Measurements from ENCODE around the gene PAEP. TPM values are rescaled to one million over a fixed set of nuclear protein-coding genes. Genes with fewer than 3 reads are reported as not detected.
"Not testable (repeated sequence)": the region's sequence is repeated elsewhere in the genome, so short reads cannot be mapped to it uniquely, and the experiment has no call there.

Gene PAEP
- total RNA-seq, 1 donor from 2014 or later = not detected

DNA sequence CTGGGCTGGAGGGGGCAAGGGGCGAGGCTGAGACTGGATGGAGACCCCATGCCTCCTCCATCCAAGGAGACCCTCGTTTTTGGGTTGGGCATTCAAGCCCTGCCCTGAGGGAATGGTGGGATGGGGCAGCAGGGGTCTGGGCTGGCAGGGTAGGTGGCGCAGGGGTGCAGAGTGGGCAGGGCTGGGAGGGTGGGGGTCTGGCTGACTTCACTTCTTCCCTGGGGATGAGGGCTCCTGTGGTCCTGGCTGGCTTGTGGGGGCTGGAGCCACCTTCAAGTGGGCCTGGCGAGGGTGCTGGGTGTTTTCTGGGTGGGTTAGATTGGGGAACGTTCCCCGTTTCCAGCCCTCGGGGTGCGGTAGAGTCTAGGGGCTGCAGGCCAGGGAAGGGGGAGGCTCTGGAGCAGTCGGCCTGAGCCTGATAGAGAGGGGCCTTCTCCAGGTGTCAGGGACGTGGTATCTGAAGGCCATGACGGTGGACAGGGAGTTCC, 39.9 kb upstream of the PAEP start:
- no peak for DNase-seq (ENCODE audit: low spot score)
- Mint-ChIP-seq H3K4me3 (no peak overlapping the region), H3K9me3 (no peaks in the 10 kb centered on the region), H3K27me3 (ENCODE audit: insufficient read depth) (peaks cover 9% of the 10 kb centered on the region), H3K36me3 (ENCODE audit: low read depth) (no peaks in the 10 kb centered on the region), H3K4me1 (ENCODE audit: low read depth) (no peaks in the 10 kb centered on the region), H3K27ac (no peak overlapping the region)
- intact Hi-C loops (cut with micrococcal nuclease) = no loop called here

GRCh38 chr9:135522137-135522877, 39.2 kb upstream of the PAEP start:
- no peaks in the 10 kb centered on the region for H3K36me3 Mint-ChIP-seq (ENCODE audit: low read depth)
- H3K9me3 Mint-ChIP-seq = no peaks in the 10 kb centered on the region
- no peak overlapping the region for H3K27ac Mint-ChIP-seq
- H3K27me3 Mint-ChIP-seq (ENCODE audit: insufficient read depth) = peaks cover 9% of the 10 kb centered on the region
- no peak for DNase-seq (ENCODE audit: low spot score)
- H3K4me3 Mint-ChIP-seq = no peak overlapping the region
- no peaks in the 10 kb centered on the region for H3K4me1 Mint-ChIP-seq (ENCODE audit: low read depth)
- intact Hi-C loops (cut with micrococcal nuclease) = no loop called here

DNA sequence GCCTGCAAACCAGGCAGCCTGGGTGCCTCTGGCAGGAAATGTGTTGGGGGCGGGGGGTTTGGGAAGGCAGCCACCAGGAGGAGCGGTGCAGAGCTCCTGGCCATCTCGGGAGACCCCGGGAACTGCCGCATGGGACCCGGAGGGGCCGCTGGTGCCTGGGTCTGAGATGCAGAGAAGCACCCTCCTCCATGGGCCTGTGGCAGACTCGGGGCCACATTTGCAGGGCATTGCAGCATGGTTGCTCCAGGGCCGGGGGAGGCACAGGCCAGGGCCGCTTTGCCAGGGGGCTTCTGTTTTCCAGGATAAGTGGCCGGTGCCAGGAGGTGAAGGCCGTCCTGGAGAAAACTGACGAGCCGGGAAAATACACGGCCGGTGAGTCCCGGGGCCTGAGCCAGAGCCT, 38.6 kb upstream of the PAEP start:
- Mint-ChIP-seq H3K4me1 (ENCODE audit: low read depth) (no peaks in the 10 kb centered on the region), H3K36me3 (ENCODE audit: low read depth) (no peaks in the 10 kb centered on the region), H3K9me3 (no peaks in the 10 kb centered on the region), H3K27me3 (ENCODE audit: insufficient read depth) (peaks cover 6% of the 10 kb centered on the region), H3K4me3 (no peak overlapping the region), H3K27ac (no peak overlapping the region)
- intact Hi-C loops (cut with micrococcal nuclease) = no loop called here
- DNase-seq (ENCODE audit: low spot score) = no peak

DNA sequence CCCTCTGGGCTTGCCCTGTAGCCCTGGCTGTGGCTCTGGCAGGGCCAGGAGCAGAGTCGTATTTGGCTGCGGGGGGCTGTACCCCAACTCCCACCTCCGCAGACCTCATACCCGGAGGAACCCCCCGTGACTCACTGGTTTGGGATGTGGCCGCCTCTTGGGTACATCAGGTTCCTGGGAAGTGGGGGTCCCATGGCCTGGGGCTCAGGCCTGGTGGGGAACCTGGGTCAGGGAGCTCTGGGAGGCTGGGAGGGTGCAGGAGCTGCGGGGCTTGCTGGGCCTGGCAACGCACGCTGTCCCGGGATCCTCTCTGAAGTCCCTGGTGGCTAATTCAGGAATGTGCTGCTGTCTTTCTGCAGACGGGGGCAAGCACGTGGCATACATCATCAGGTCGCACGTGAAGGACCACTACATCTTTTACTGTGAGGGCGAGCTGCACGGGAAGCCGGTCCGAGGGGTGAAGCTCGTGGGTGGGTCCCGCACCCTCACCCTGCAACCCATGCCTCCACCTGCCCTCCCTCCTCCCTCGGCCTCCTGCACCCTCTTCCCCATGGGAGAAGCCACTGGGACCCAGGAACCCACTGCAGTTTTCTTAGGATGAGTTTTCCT, 37.9 kb upstream of the PAEP start:
- H3K9me3 Mint-ChIP-seq = no peaks in the 10 kb centered on the region
- peaks cover 6% of the 10 kb centered on the region for H3K27me3 Mint-ChIP-seq (ENCODE audit: insufficient read depth)
- H3K36me3 Mint-ChIP-seq (ENCODE audit: low read depth) = no peaks in the 10 kb centered on the region

GRCh38 chr9:135524130-135524861, 37.3 kb upstream of the PAEP start:
- Mint-ChIP-seq H3K4me1 (ENCODE audit: low read depth) (no peaks in the 10 kb centered on the region), H3K36me3 (ENCODE audit: low read depth) (no peaks in the 10 kb centered on the region), H3K4me3 (no peak overlapping the region), H3K9me3 (no peaks in the 10 kb centered on the region), H3K27ac (no peak overlapping the region), H3K27me3 (ENCODE audit: insufficient read depth) (peaks cover 6% of the 10 kb centered on the region)
- intact Hi-C loops (cut with micrococcal nuclease) = no loop called here
- DNase-seq (ENCODE audit: low spot score) = no peak

More for the DNA sequence above, 37.9 kb upstream of the PAEP start:
- Mint-ChIP-seq H3K4me1 (ENCODE audit: low read depth) (no peaks in the 10 kb centered on the region), H3K27ac (no peak overlapping the region), H3K4me3 (no peak overlapping the region)
- DNase-seq (ENCODE audit: low spot score) = no peak
- intact Hi-C loops (cut with micrococcal nuclease) = no loop called here

DNA sequence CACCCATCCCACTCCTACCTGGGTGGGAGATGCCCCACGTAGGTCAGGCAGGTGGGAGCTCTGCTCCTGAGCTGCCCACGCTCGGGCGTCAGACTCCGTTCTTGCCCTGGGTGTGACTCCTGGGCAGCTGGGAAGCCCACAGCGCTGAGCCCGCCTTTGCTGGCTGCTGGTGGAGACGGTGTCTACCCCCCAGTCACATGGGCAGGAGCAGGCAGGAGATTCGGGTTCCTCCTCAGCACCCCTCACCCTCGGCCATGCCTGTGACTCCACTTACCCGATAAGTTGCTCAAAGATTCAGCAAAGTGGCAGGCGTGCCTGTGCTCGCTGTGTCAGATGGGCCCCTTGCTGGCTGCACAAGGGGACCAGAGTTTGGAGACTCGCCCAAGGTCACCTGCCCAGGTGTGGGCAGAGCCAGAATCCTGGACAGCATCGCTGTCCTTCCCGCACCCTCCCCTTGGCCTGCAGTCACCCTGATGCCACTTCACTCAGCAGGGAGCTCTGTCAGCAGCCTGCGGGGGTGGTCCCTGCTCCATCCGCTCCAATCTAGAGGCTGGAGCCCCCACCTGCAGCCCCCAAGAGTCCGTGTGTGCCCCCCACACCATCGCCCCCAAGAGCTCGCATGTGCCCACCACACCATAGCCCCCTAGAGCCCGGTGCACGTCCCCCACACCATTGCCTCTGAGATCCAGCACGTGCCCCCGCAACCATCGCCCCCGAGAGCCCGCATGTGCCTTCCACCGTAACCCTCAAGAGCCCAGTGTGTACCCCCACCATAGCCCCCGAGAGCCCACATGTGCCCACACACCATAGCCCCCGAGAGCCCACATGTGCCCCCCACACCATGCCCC, 36.1 kb upstream of the PAEP start:
- no peaks in the 10 kb centered on the region for H3K9me3 Mint-ChIP-seq
- no peak overlapping the region for H3K4me3 Mint-ChIP-seq
- H3K4me1 Mint-ChIP-seq (ENCODE audit: low read depth) = no peaks in the 10 kb centered on the region
- intact Hi-C loops (cut with micrococcal nuclease) = no loop called here
- H3K27ac Mint-ChIP-seq = no peak overlapping the region
- H3K36me3 Mint-ChIP-seq (ENCODE audit: low read depth) = no peaks in the 10 kb centered on the region
- peaks cover 2% of the 10 kb centered on the region for H3K27me3 Mint-ChIP-seq (ENCODE audit: insufficient read depth)
- no peak for DNase-seq (ENCODE audit: low spot score)

GRCh38 chr9:135526089-135526729, 35.3 kb upstream of the PAEP start:
- no peaks in the 10 kb centered on the region for H3K4me1 Mint-ChIP-seq (ENCODE audit: low read depth)
- no peak overlapping the region for H3K27ac Mint-ChIP-seq
- H3K27me3 Mint-ChIP-seq (ENCODE audit: insufficient read depth) = no peaks in the 10 kb centered on the region
- no peaks in the 10 kb centered on the region for H3K36me3 Mint-ChIP-seq (ENCODE audit: low read depth)
- intact Hi-C loops (cut with micrococcal nuclease) = no loop called here
- no peaks in the 10 kb centered on the region for H3K9me3 Mint-ChIP-seq
- no peak for DNase-seq (ENCODE audit: low spot score)
- no peak overlapping the region for H3K4me3 Mint-ChIP-seq

DNA sequence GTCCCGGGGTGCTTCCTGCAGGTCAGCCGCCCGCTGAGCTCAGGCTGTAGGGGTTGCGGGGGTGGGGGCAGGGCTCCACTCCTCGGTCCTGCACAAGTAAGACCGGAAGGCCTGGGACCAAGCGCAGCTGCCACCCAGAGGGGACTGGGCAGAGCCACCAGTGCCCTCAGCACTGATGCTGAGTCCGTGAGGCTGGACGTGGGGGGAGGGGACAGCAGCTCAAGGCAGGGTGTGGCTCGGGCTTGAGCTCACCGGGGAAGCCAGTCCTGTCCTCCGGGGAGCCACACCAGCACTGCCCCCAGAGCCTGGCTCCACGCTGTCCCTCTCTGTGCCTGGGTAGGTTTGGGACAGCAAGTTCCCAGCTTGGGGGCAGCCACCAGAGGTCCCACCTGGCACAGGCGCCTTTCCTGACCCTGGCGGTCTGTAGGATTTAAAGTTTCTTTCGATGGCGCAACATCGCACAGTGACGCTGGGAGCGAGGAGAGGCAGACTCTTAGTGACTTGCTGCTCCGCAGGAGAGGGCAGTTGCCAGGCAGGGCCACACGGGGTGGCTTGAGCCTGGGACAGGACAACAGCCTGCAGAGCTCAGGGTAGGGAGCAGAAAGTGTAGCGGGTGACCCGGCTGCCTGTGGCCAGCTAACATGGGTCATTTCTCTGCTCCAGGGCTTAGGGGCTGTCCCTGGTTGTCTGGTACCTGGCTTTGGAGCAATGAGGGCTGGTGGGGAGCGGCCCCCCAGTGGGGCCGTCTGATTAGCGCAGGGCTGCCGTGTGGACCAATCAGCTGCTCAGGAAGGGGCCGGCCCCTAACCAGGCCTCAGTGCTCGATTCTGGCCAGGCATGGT, 34.6 kb upstream of the PAEP start:
- intact Hi-C loops (cut with micrococcal nuclease) = no loop called here
- no peaks in the 10 kb centered on the region for H3K36me3 Mint-ChIP-seq (ENCODE audit: low read depth)
- no peaks in the 10 kb centered on the region for H3K27me3 Mint-ChIP-seq (ENCODE audit: insufficient read depth)
- no peaks in the 10 kb centered on the region for H3K4me1 Mint-ChIP-seq (ENCODE audit: low read depth)
- no peak for DNase-seq (ENCODE audit: low spot score)
- H3K9me3 Mint-ChIP-seq = no peaks in the 10 kb centered on the region
- H3K27ac Mint-ChIP-seq = no peak overlapping the region
- no peak overlapping the region for H3K4me3 Mint-ChIP-seq

DNA sequence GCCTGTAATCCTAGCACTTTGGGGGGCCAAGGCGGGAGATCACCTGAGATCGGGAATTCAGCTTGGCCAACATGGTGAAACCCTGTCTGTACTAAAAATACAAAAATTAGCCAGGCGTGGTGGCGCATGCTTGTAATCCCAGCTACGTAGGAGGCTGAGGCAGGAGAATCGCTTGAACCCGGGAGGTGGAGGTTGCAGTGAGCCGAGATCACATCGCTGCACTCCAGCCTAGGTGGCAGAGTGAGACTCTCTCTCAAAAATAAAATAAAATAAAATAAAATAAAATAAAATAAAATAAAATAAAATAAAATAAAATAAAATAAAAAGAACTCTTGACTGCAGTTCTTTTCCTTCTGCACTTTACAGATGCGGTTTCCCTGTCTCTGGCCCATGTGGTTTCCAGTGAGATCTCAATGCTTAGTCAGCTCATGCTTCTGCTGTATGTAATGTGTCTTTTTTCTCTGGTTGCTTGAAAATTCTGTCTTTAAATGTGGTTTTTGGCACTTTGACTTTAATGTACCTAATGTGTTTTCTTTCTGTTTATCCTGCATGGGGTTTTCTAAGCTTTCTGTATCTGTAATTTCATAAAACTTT, 32.6 kb upstream of the PAEP start:
- H3K4me1 Mint-ChIP-seq (ENCODE audit: low read depth); H3K9me3 Mint-ChIP-seq; H3K27me3 Mint-ChIP-seq (ENCODE audit: insufficient read depth); intact Hi-C loops (cut with micrococcal nuclease); H3K27ac Mint-ChIP-seq; H3K4me3 Mint-ChIP-seq; H3K36me3 Mint-ChIP-seq (ENCODE audit: low read depth); DNase-seq (ENCODE audit: low spot score): not testable (repeated sequence)

DNA sequence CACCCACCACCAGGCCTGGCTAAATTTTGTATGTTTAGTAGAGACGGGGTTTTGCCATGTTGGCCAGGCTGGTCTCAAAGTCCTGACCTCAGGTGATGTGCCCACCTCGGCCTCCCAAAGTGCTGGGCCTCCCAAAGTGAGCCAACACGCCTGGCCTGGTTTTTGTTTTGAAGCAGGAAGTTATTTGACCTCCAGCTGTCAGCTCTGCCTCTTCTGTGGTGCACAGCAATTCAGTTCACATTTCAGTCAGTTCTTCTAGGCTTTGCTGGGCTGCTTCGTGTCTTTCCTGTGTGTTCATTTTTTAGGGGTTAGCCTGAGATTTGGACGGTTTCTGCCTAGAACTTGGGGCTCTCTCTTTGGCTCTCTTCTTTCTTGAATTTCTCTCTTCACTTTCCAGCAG, 31.4 kb upstream of the PAEP start:
- no peak for DNase-seq (ENCODE audit: low spot score)
- no peaks in the 10 kb centered on the region for H3K36me3 Mint-ChIP-seq (ENCODE audit: low read depth)
- peaks cover 13% of the 10 kb centered on the region for H3K27me3 Mint-ChIP-seq (ENCODE audit: insufficient read depth)
- H3K4me3 Mint-ChIP-seq = no peak overlapping the region
- no peaks in the 10 kb centered on the region for H3K9me3 Mint-ChIP-seq
- no peak overlapping the region for H3K27ac Mint-ChIP-seq
- no peaks in the 10 kb centered on the region for H3K4me1 Mint-ChIP-seq (ENCODE audit: low read depth)
- intact Hi-C loops (cut with micrococcal nuclease) = no loop called here

DNA sequence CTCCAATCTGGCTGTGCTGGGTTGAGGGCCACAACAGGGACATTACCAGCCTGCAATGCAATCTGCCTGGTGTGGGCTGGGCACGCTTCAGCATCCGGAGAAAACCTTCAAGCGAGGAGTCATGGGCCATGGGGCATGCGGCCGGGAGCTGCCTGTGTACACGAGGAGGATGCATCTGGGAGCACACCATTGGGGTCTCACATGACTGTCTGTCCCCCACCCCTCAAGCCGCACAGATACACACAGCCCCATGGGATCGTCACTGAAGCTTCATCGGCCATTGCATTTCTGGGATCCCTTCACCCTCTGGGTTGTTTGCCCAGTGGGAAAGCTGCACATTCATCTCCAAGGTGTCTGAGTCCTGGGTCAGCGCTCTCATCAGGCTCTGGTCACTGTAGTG, 30.5 kb upstream of the PAEP start:
- no peaks in the 10 kb centered on the region for H3K4me1 Mint-ChIP-seq (ENCODE audit: low read depth)
- intact Hi-C loops (cut with micrococcal nuclease) = no loop called here
- DNase-seq (ENCODE audit: low spot score) = no peak
- no peak overlapping the region for H3K27ac Mint-ChIP-seq
- H3K27me3 Mint-ChIP-seq (ENCODE audit: insufficient read depth) = peaks cover 13% of the 10 kb centered on the region
- no peak overlapping the region for H3K4me3 Mint-ChIP-seq
- H3K36me3 Mint-ChIP-seq (ENCODE audit: low read depth) = no peaks in the 10 kb centered on the region
- no peaks in the 10 kb centered on the region for H3K9me3 Mint-ChIP-seq

Data from activated T-helper 1 cell treated with anti-CD3 and anti-CD28 coated beads, Interleukin-12 subunit alpha, Interleukin-12 subunit beta, Interleukin-2, Interleukin-4 antibody, amounts not matched to agents 30 ng/mL and 10 ng/mL and 1 ng/mL, durations not matched to agents 14 hours and 24 hours and 36 hours (primary cell).